Body of pancreas (tissue), 4 donors: ENCODE results near the gene SMIM1.

Experiments
- CTCF ChIP-seq, 7 experiments: fragments of 450-650 bp in 4 of 7; fragments of 200-600 bp in 3 of 7; sonication (generic) in 3 of 7; IDR thresholded peaks; one replicate each; pipeline ENCODE4 v1.5.1; 2016 to 2019; ENCODE audit warnings: antibody characterized with exemption in 7 of 7
- POLR2A ChIP-seq, 3 donors: fragments of 450-650 bp; IDR thresholded peaks; one replicate each; pipeline ENCODE4 v1.6.1; 2016; ENCODE audit warnings: antibody characterized with exemption in 3 of 3, mild to moderate bottlenecking in 2 of 3

- TF ChIP-seq CTCF (IDR thresholded peaks at IDR 0.05) (no peak), POLR2A (IDR thresholded peaks at IDR 0.05) (no peak)
Observed at GRCh38 chr1:3744646-3745045, 27.9 kb upstream of the SMIM1 start.
